ENCODE data around the gene FLRT2.

FLRT2 gene

GRCh38 chr14:85565862-85566296 is 35.9 kb downstream of the FLRT2 start:
- DNase-seq = peak; percentile 63

- DNase-seq = peak; percentile 80
Observed at GRCh38 chr14:85566603-85567002, 36.7 kb downstream of the FLRT2 start.

GRCh38 chr14:85572011-85572410 is 42.1 kb downstream of the FLRT2 start:
- DNase-seq = peak; percentile 70

GRCh38 chr14:85572845-85573244 is 42.9 kb downstream of the FLRT2 start:
- DNase-seq = peak; percentile 81

GRCh38 chr14:85573406-85573805 is 43.5 kb downstream of the FLRT2 start:
- peak; percentile 81 for DNase-seq

- no peak for DNase-seq
Observed at GRCh38 chr14:85574853-85575616, 45.1 kb downstream of the FLRT2 start.

GRCh38 chr14:85575617-85575898 is 45.6 kb downstream of the FLRT2 start:
- DNase-seq = no peak

GRCh38 chr14:85576218-85576617 is 46.3 kb downstream of the FLRT2 start:
- no peak for DNase-seq

- no peak for DNase-seq
Observed at GRCh38 chr14:85576848-85577542, 47.1 kb downstream of the FLRT2 start.

GRCh38 chr14:85577543-85578114 is 47.7 kb downstream of the FLRT2 start:
- DNase-seq = no peak

- no peak for DNase-seq
Observed at GRCh38 chr14:85578357-85578756, 48.4 kb downstream of the FLRT2 start.

GRCh38 chr14:85578930-85579329 is 49.0 kb downstream of the FLRT2 start:
- no peak for DNase-seq

GRCh38 chr14:85579942-85580341 is 50.0 kb downstream of the FLRT2 start:
- no peak for DNase-seq

- no peak for DNase-seq
Observed at GRCh38 chr14:85580536-85581140, 50.7 kb downstream of the FLRT2 start.

GRCh38 chr14:85581691-85582090 is 51.7 kb downstream of the FLRT2 start:
- DNase-seq = no peak

GRCh38 chr14:85583380-85583779 is 53.4 kb downstream of the FLRT2 start:
- no peak for DNase-seq

GRCh38 chr14:85584481-85584880 is 54.5 kb downstream of the FLRT2 start:
- DNase-seq = no peak

- peak; percentile 69 for DNase-seq
Observed at GRCh38 chr14:85587151-85587711, 57.3 kb downstream of the FLRT2 start.

- DNase-seq = peak; percentile 73
Observed at GRCh38 chr14:85590784-85591183, 60.8 kb downstream of the FLRT2 start.

GRCh38 chr14:85594217-85594616 is 64.3 kb downstream of the FLRT2 start:
- no peak for DNase-seq

GRCh38 chr14:85595981-85596380 is 66.0 kb downstream of the FLRT2 start:
- DNase-seq = no peak

- no peak for DNase-seq
Observed at GRCh38 chr14:85596562-85596961, 66.6 kb downstream of the FLRT2 start.

GRCh38 chr14:85597701-85598100 is 67.8 kb downstream of the FLRT2 start:
- DNase-seq = no peak

- DNase-seq = peak; percentile 21
Observed at GRCh38 chr14:85599939-85600338, 70.0 kb downstream of the FLRT2 start.
